Hematopoietic multipotent progenitor cell treated with erythropoietin and hydrocortisone succinate and interleukin-3 and kit ligand, for 6 days (in vitro differentiated cells): ENCODE measurements around the gene CD163.
"Not testable (repeated sequence)": the region's sequence is repeated elsewhere in the genome, so short reads cannot be mapped to it uniquely, and the experiment has no call there.

Experiments used
- DNase-seq: peaks from one replicate; pipeline ENCODE4 v3.0.0-alpha.2; 2015

Gene CD163

DNA sequence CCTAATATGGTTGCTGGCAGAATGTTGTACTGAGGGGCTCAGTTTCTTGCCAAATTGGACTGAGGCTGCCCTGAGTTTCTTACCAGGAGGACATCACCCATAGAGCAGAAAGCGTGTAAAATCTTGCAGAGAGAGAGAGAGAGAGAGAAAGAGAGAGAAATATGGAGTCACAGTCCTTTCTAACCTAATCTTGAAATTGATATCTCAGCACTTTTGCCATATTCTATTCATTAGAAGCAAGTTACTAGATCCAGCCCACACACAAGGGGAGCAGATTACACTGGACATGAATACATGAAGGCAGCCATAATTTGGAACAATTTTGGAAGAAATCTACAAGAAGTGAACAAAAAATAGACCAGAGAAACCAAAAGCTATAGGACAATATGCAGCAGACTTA, 55.5 kb downstream of the CD163 start:
- DNase-seq = no peak

DNA sequence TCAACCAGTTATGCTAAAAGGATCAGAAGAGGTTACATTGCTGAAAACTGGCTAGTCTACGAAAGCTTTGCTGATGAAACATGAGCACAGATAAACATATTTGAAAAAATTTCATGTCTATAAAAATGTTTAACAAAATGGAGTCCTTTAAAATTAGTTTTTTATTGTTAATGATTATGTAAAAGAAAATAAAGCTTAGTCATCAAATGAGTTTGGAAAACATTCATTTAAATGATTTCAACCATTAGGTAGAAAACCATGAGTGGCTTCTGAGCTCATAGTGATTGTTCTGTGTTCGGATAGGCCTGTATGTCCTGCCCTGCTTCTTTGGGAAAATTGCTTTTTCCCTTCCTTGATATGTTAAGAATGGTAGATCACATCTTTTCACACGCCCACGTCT, 59.0 kb downstream of the CD163 start:
- DNase-seq = no peak

DNA sequence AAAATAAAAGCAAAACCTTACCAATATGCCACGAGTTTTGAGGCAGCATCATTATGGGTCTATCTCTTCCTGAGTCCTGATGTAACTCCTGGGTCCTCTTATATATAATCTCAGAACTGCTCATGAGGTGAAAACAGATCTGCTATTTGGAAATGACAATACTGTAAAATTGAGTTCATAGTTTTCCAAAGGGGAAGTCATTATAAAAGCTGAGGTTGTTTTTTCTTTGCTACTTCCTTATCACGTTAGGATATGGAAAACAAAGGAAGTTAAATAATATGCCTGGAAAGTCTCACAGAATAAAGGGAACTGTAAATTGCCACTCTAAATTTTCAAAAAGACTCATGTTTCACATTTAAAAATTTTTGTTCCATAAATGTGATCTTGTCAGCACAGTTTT, 59.5 kb downstream of the CD163 start, which contains the start of gene CD163L1:
CD163L1 (minus strand) TSS at position 78 of the 400 bp plus-strand sequence; CDS start at position 52, 26 bp downstream.
- DNase-seq = no peak

DNA sequence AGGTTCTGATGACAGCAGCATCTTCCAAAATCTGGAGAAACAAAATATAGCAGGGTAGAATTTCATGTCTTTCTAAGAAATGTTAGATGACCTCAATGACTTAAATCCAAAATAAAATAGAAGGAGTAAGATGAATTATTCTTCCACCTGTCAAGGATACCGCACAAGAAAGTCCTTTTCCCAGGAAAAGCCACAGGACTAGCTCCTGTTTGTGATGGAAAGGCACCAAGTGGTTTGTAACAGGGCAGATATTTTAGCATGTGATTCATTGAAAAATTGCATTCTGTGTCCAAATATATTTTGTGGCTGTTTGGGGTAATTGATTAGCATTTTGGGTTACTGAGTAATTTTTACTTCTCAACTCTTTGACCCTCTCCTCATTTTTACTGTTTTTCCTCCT, 62.4 kb downstream of the CD163 start:
- DNase-seq = no peak

DNA sequence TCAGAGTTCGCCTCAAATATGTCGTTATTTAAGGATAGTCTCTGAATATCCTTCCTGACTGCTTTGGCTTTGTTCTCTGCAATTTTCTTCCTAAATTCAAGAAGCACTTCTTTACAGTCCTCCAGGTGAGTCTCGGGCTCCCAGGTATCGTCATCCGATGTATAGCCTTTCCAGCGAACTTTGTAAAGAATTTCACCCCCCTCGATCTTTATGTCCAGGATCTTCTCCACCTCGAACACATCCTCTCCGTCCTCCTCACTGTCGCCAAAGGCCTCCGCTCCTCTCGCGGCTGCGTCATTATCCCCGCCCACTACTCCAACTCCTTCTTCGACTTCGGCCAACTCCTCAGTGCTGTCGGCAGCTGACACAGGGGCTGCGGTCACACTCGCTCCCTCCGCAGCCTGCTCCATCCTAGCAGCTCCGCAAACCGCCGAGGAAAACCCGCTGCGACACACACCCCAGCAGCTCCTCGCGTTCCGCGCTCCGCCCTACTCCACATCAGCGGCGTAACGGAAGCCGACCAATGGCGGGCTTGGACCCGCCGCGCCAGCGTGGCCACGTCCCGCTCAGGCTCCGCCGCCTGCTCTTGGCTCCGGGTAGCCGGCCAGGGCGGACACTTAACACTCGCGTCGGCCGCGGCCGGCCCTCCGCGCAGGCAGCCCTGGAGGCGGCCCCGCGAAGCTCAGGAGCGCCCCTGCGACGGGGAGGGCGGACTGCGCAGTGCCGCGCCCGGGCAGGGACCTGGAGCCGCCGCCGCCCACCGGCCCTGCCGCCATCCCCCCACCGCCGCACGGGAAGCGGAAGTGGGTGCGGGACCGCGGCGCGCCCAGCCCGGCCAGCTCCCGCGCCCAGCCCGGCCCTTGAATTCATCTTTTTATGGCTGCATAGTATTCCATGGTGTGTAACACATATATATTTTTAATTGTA, 63.7 kb downstream of the CD163 start:
- DNase-seq = peak; percentile 56

DNA sequence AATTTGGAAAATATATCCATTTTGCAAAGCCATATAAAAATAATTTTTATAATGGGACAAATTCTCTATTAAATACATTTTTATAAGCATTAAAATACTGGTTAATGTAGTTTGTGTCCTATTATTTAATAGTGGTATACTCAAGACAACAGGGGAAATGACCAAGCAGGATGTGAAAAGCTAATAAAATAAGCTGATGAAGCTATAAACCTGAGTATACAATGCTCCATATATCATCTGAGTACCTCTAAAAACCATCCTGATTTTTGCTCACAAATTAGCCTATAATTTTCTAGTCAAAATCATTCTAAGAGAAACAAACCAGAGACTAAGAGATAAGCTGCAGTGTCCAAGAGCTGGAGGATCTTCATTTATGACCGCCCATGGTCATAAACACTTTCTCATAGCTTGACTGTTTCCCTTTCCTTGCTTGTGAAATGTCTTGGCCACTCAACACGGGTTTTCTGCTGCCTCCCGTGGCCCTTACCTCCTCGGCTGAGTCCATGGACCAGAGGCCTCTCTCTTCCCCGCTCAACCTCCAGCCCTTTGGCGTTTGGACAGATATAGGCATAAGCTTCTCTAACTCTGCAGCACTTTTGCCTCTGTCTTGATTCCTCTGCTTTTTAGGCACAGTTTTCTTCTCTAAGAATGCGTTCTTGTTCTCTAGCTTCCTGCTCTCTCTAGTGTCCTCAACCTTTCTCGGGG, 65.1 kb downstream of the CD163 start:
- DNase-seq = peak; percentile 5

DNA sequence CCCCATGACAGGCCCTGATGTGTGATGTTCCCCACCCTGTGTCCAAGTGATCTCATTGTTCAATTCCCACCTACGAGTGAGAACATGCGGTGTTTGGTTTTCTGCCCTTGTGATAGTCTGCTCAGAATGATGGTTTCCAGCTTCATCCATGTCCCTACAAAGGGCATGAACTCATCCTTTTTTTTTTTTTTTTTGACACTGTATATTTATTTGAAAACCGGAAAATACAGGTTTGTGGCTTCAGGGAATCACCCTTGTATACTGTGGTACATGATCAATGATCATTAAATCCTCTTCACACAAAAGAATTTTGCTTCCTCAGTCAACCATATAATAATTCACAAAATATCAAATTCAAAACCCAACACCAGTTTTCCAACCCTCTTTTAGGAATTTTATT, 66.1 kb downstream of the CD163 start:
- not testable (repeated sequence) for DNase-seq

DNA sequence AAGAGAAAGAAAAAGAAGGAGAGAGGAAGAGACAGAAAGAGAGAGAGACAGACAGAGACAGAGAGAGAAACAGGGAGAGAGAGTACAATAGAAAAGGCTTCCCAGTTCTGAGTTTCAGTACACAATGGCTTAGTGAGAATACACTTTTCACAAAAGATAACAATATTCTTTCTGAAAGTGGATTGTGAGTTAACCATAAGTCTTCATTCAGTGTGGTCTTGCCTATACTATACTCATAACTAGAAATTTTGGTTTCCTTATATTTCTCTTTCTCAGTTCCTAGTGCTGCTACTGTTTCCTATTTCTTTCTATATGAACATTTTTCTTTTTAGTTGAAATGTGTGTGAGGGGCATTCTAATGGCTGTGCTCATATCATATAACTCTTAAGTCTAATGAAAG, 68.9 kb downstream of the CD163 start:
- no peak for DNase-seq

DNA sequence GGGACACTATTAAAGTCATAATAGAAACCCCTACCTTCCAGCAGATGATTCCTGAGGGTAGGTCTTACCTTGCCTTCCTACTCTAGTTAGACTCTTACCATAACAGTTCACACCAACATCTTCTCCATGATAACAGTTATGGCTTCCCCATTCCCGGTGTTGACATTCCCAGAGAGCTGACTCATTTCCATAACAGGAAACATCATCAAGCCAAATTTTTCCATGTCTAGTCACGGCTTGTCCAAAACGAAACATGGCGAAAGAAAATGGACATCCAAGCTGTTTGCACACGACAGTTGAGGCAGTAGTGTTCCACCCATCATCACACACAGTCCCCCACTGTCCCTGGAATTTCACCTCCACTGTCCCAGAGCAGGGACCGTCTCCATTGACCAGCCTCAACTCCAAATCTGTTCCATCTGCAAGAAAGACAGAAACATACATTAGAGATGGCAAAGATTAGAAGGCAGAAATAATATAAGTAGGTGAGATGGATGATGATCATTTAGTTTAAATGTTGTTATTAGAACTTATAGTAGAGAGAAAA, 70.2 kb downstream of the CD163 start:
- DNase-seq = no peak

DNA sequence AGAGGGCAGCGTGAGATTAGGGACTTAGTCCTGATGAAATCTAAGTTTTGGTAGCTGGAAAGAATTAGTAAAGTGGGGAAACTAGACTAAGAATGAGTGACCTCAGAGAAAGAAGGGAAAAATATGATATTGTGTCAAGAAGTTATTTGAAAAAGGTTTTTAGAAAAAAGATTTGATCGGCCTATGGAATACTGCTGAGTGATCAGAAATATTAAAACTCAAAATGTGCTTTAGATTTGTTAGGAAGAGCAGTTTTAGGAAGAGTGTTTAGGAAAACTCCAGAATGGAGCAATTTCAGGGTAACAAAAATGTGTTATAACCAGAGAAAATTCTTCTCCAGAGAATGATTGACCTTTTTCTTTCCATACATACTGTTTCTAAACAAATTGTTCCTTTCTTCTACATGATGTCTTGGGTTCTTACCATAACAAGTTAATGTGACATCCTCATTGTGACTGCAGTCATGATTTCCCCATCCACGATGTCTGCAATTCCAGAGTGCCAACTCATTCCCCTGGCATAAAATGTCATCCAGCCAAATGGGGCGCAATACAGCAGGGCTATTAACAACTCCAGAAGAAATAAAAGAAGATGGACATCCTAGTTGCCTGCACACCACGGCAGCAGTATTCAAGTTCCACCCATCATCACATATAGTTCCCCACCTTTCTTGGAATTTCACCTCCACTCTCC, 71.4 kb downstream of the CD163 start:
- no peak for DNase-seq
